ENCODE measurements around the gene POLR2F. TPM values are rescaled to one million over a fixed set of nuclear protein-coding genes. Genes with fewer than 3 reads are reported as not detected.

Gene POLR2F
- total RNA-seq, 1 experiment from 2014 or later, result 138 TPM

DNA sequence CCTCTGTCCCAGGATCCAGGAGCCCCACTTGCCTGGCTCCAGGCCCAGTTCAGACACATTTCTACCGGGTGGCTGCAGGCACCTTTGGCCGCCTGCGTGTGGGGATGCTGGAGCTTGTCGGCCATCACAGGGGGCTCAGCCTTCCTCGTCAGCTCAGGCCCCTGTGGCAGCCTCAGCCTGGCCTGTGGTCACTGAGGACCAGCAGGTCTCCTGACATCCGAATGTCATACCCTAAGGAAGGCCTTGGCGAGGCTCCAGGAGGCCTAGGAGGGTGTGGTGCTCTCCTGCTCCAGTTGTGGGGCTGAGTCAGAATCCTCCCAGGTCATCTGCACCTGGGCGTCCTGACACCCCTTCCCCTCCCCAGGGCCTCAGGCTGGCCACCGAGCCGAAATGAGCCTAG lies 45.7 kb downstream of the POLR2F start:
- H3K9me3 Mint-ChIP-seq, result no peaks in the 10 kb centered on the region
- ChIA-PET CTCF (interaction anchor here (0.5 to 1.5 kb wide), 5 partner anchors 12 to 99 kb away, joined by 3 to 6 read pairs (median 3); no protein-coding TSS in a partner anchor), POLR2A (no interaction called here)
- H3K4me1 Mint-ChIP-seq, result peaks cover 27% of the 10 kb centered on the region
- H3K27ac Mint-ChIP-seq, result 0 out of 2 replicates have a peak overlapping the region, but pooled peaks have one; percentile 7
- no peak for DNase-seq (ENCODE audit: low spot score)
- H3K36me3 Mint-ChIP-seq, result no peaks in the 10 kb centered on the region
- TF ChIP-seq, protein P1, sequence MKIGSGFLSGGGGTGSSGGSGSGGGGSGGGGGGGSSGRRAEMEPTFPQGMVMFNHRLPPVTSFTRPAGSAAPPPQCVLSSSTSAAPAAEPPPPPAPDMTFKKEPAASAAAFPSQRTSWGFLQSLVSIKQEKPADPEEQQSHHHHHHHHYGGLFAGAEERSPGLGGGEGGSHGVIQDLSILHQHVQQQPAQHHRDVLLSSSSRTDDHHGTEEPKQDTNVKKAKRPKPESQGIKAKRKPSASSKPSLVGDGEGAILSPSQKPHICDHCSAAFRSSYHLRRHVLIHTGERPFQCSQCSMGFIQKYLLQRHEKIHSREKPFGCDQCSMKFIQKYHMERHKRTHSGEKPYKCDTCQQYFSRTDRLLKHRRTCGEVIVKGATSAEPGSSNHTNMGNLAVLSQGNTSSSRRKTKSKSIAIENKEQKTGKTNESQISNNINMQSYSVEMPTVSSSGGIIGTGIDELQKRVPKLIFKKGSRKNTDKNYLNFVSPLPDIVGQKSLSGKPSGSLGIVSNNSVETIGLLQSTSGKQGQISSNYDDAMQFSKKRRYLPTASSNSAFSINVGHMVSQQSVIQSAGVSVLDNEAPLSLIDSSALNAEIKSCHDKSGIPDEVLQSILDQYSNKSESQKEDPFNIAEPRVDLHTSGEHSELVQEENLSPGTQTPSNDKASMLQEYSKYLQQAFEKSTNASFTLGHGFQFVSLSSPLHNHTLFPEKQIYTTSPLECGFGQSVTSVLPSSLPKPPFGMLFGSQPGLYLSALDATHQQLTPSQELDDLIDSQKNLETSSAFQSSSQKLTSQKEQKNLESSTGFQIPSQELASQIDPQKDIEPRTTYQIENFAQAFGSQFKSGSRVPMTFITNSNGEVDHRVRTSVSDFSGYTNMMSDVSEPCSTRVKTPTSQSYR (CRISPR knock-in tag; IDR thresholded peaks at IDR 0.05), result no peak
- TF ChIP-seq PRDM15 (CRISPR knock-in tag; IDR thresholded peaks at IDR 0.05), result no peak
- TF ChIP-seq SMAD4 (CRISPR knock-in tag; IDR thresholded peaks at IDR 0.05), result no peak
- no peak for TF ChIP-seq NR3C1 (CRISPR knock-in tag; conservative IDR thresholded peaks at IDR 0.05; ENCODE audit: low read depth)
- TF ChIP-seq, protein P2, sequence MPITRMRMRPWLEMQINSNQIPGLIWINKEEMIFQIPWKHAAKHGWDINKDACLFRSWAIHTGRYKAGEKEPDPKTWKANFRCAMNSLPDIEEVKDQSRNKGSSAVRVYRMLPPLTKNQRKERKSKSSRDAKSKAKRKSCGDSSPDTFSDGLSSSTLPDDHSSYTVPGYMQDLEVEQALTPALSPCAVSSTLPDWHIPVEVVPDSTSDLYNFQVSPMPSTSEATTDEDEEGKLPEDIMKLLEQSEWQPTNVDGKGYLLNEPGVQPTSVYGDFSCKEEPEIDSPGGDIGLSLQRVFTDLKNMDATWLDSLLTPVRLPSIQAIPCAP (CRISPR knock-in tag; IDR thresholded peaks at IDR 0.05), result no peak
- TF ChIP-seq FOXP1 (CRISPR knock-in tag; IDR thresholded peaks at IDR 0.05; ENCODE audit: borderline replicate concordance), result no peak
- no peak for TF ChIP-seq JAZF1 (CRISPR knock-in tag; IDR thresholded peaks at IDR 0.05)
- TF ChIP-seq HMGA2 (CRISPR knock-in tag; IDR thresholded peaks at IDR 0.05), result no peak
- no peak for TF ChIP-seq ZMAT4 (CRISPR knock-in tag; IDR thresholded peaks at IDR 0.05)
- no peak for TF ChIP-seq RELA (CRISPR knock-in tag; IDR thresholded peaks at IDR 0.05; ENCODE audit: borderline replicate concordance)
- no peak for TF ChIP-seq E2F4 (CRISPR knock-in tag; IDR thresholded peaks at IDR 0.05; ENCODE audit: borderline replicate concordance, low read depth)
- TF ChIP-seq, protein P3, sequence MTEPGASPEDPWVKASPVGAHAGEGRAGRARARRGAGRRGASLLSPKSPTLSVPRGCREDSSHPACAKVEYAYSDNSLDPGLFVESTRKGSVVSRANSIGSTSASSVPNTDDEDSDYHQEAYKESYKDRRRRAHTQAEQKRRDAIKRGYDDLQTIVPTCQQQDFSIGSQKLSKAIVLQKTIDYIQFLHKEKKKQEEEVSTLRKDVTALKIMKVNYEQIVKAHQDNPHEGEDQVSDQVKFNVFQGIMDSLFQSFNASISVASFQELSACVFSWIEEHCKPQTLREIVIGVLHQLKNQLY (CRISPR knock-in tag; IDR thresholded peaks at IDR 0.05), result no peak
- TF ChIP-seq USF1 (CRISPR knock-in tag; IDR thresholded peaks at IDR 0.05), result no peak
- no peak for TF ChIP-seq IRF2 (CRISPR knock-in tag; IDR thresholded peaks at IDR 0.05; ENCODE audit: borderline replicate concordance, low read depth)
- peaks cover 2% of the 10 kb centered on the region; the same call in 1 of the 2 replicates for H3K27me3 Mint-ChIP-seq (ENCODE audit: low read depth)
- no peak for ATAC-seq
- no peak overlapping the region for H3K4me3 Mint-ChIP-seq

All from WTC11 (cell line).